T-helper 17 cell (primary cell): Measurements from ENCODE around the gene DUSP23. TPM values are rescaled to one million over a fixed set of nuclear protein-coding genes. Genes with fewer than 3 reads are reported as not detected.

Experiments used
- ATAC-seq: fragments of 150-1000 bp; cut with Tn5 transposase; 2 replicates; pipeline ENCODE4 v1.10.0; 2021; ENCODE audit warnings: mild to moderate bottlenecking, moderate library complexity
- DNase-seq, 3 donors: peaks; one replicate each; pipeline versions ENCODE4 v3.0.0 to v3.0.0-alpha.2; 2020 to 2021
- H3K9me3 ChIP-seq: one replicate; pipeline ENCODE4 v1.7.0; 2013; ENCODE audit warnings: low read length, mild to moderate bottlenecking; ENCODE audit not compliant: control insufficient read depth, poor library complexity, severe bottlenecking
- H3K27ac Mint-ChIP-seq: one replicate; pipeline ENCODE4 v1.8.0; 2022; ENCODE audit warnings: mild to moderate bottlenecking, moderate library complexity, mixed read lengths
- H3K27me3 Mint-ChIP-seq: one replicate; pipeline ENCODE4 v1.8.0; 2022; ENCODE audit warnings: mixed read lengths
- H3K36me3 Mint-ChIP-seq: one replicate; pipeline ENCODE4 v1.8.0; 2022; ENCODE audit warnings: low read depth, mixed read lengths
- H3K4me1 Mint-ChIP-seq: one replicate; pipeline ENCODE4 v1.8.0; 2022; ENCODE audit warnings: mild to moderate bottlenecking, mixed read lengths
- H3K4me3 Mint-ChIP-seq: one replicate; pipeline ENCODE4 v1.8.0; 2022; ENCODE audit warnings: mild to moderate bottlenecking, moderate library complexity, mixed read lengths
- total RNA-seq, 4 donors: library from RNA in 2 of 4; stranded (reverse) in 2 of 4; gene quantifications; one replicate each; pipeline ENCODE4 v1.2.3 and lab custom pipeline; 2022 to 2026

The DUSP23 gene
- total RNA-seq, 2 donors from 2014 or later = 7.9 to 12.0 TPM

- no peaks in the 10 kb centered on the region for H3K36me3 Mint-ChIP-seq
- DNase-seq (no peak), ATAC-seq (no peak)
- H3K4me1 Mint-ChIP-seq = no peaks in the 10 kb centered on the region
- no peaks in the 10 kb centered on the region for H3K9me3 ChIP-seq
- peaks cover 35% of the 10 kb centered on the region for H3K27me3 Mint-ChIP-seq
- H3K4me3 Mint-ChIP-seq = no peak overlapping the region
- H3K27ac Mint-ChIP-seq = no peak overlapping the region
Observed at GRCh38 chr1:159763686-159764085, 17.1 kb upstream of the DUSP23 start.

GRCh38 chr1:159765806-159766205 lies 15.0 kb upstream of the DUSP23 start:
- no peaks in the 10 kb centered on the region for H3K9me3 ChIP-seq
- no peak for ATAC-seq
- Mint-ChIP-seq H3K27me3 (peaks cover 46% of the 10 kb centered on the region), H3K27ac (no peak overlapping the region), H3K4me3 (no peak overlapping the region), H3K36me3 (no peaks in the 10 kb centered on the region), H3K4me1 (no peaks in the 10 kb centered on the region)
- DNase-seq = no peak

GRCh38 chr1:159771127-159771895 lies 9.5 kb upstream of the DUSP23 start:
- no peaks in the 10 kb centered on the region for H3K9me3 ChIP-seq
- Mint-ChIP-seq H3K36me3 (no peaks in the 10 kb centered on the region), H3K4me1 (no peaks in the 10 kb centered on the region), H3K4me3 (no peak overlapping the region), H3K27me3 (peaks cover 46% of the 10 kb centered on the region), H3K27ac (no peak overlapping the region)
- DNase-seq = no peak
- no peak for ATAC-seq

- DNase-seq (no peak), ATAC-seq (no peak)
- no peak overlapping the region for H3K27ac Mint-ChIP-seq
- H3K36me3 Mint-ChIP-seq = no peaks in the 10 kb centered on the region
- no peaks in the 10 kb centered on the region for H3K9me3 ChIP-seq
- peaks cover 9% of the 10 kb centered on the region for H3K4me1 Mint-ChIP-seq
- H3K4me3 Mint-ChIP-seq = no peak overlapping the region
- H3K27me3 Mint-ChIP-seq = peaks cover 21% of the 10 kb centered on the region
Observed at GRCh38 chr1:159774465-159774864, 6.3 kb upstream of the DUSP23 start.

GRCh38 chr1:159775716-159776115 lies 5.0 kb upstream of the DUSP23 start:
- no peak overlapping the region for H3K4me3 Mint-ChIP-seq
- H3K27me3 Mint-ChIP-seq = peaks cover 18% of the 10 kb centered on the region
- DNase-seq (no peak), ATAC-seq (no peak)
- no peak overlapping the region for H3K27ac Mint-ChIP-seq
- H3K36me3 Mint-ChIP-seq = no peaks in the 10 kb centered on the region
- no peaks in the 10 kb centered on the region for H3K9me3 ChIP-seq
- H3K4me1 Mint-ChIP-seq = peaks cover 13% of the 10 kb centered on the region

GRCh38 chr1:159778266-159778665 lies 2.5 kb upstream of the DUSP23 start:
- Mint-ChIP-seq H3K36me3 (no peaks in the 10 kb centered on the region), H3K4me1 (peaks cover 20% of the 10 kb centered on the region), H3K27ac (no peak overlapping the region), H3K4me3 (peak overlapping the region; percentile 71), H3K27me3 (peaks cover under 1% of the 10 kb centered on the region)
- DNase-seq (no peak), ATAC-seq (no peak)
- H3K9me3 ChIP-seq = no peaks in the 10 kb centered on the region

GRCh38 chr1:159779403-159779851 lies 1.3 kb upstream of the DUSP23 start:
- no peak for DNase-seq
- no peak for ATAC-seq
- H3K4me1 Mint-ChIP-seq = peaks cover 28% of the 10 kb centered on the region
- peak overlapping the region; percentile 54 for H3K27ac Mint-ChIP-seq
- H3K9me3 ChIP-seq = no peaks in the 10 kb centered on the region
- peak overlapping the region; percentile 71 for H3K4me3 Mint-ChIP-seq
- H3K27me3 Mint-ChIP-seq = no peaks in the 10 kb centered on the region
- no peaks in the 10 kb centered on the region for H3K36me3 Mint-ChIP-seq

- Mint-ChIP-seq H3K36me3 (no peaks in the 10 kb centered on the region), H3K4me3 (peak overlapping the region; percentile 89), H3K27ac (no peak overlapping the region), H3K4me1 (peaks cover 34% of the 10 kb centered on the region), H3K27me3 (no peaks in the 10 kb centered on the region)
- DNase-seq = no peak
- H3K9me3 ChIP-seq = no peaks in the 10 kb centered on the region
- ATAC-seq = no peak
Observed at GRCh38 chr1:159781992-159782391, 1.2 kb downstream of the DUSP23 start.

GRCh38 chr1:159783724-159784123 lies 3.0 kb downstream of the DUSP23 start:
- no peak for DNase-seq
- Mint-ChIP-seq H3K4me1 (peaks cover 31% of the 10 kb centered on the region), H3K27ac (no peak overlapping the region), H3K27me3 (no peaks in the 10 kb centered on the region), H3K36me3 (no peaks in the 10 kb centered on the region), H3K4me3 (no peak overlapping the region)
- no peaks in the 10 kb centered on the region for H3K9me3 ChIP-seq
- no peak for ATAC-seq

GRCh38 chr1:159786465-159786864 lies 5.7 kb downstream of the DUSP23 start:
- H3K9me3 ChIP-seq = no peaks in the 10 kb centered on the region
- H3K36me3 Mint-ChIP-seq = peaks cover 2% of the 10 kb centered on the region
- peaks cover 20% of the 10 kb centered on the region for H3K4me1 Mint-ChIP-seq
- peaks cover 22% of the 10 kb centered on the region for H3K27me3 Mint-ChIP-seq
- H3K4me3 Mint-ChIP-seq = no peak overlapping the region
- no peak overlapping the region for H3K27ac Mint-ChIP-seq
- no peak for DNase-seq
- no peak for ATAC-seq

- H3K9me3 ChIP-seq = no peaks in the 10 kb centered on the region
- ATAC-seq (no peak), DNase-seq (no peak)
- H3K4me3 Mint-ChIP-seq = no peak overlapping the region
- H3K36me3 Mint-ChIP-seq = peaks cover 2% of the 10 kb centered on the region
- peaks cover 17% of the 10 kb centered on the region for H3K4me1 Mint-ChIP-seq
- H3K27ac Mint-ChIP-seq = no peak overlapping the region
- peaks cover 27% of the 10 kb centered on the region for H3K27me3 Mint-ChIP-seq
Observed at GRCh38 chr1:159786966-159787365, 6.2 kb downstream of the DUSP23 start.

GRCh38 chr1:159790237-159790917 lies 9.6 kb downstream of the DUSP23 start:
- Mint-ChIP-seq H3K36me3 (peaks cover 2% of the 10 kb centered on the region), H3K27me3 (peaks cover 33% of the 10 kb centered on the region), H3K27ac (no peak overlapping the region), H3K4me1 (peaks cover 5% of the 10 kb centered on the region), H3K4me3 (no peak overlapping the region)
- peak; percentile 48 for ATAC-seq
- no peak for DNase-seq
- no peaks in the 10 kb centered on the region for H3K9me3 ChIP-seq

GRCh38 chr1:159791031-159791430 lies 10.3 kb downstream of the DUSP23 start:
- DNase-seq (no peak), ATAC-seq (no peak)
- H3K9me3 ChIP-seq = no peaks in the 10 kb centered on the region
- Mint-ChIP-seq H3K36me3 (peaks cover 2% of the 10 kb centered on the region), H3K27me3 (peaks cover 33% of the 10 kb centered on the region), H3K27ac (no peak overlapping the region), H3K4me1 (peaks cover 2% of the 10 kb centered on the region), H3K4me3 (no peak overlapping the region)

- H3K36me3 Mint-ChIP-seq = peaks cover 2% of the 10 kb centered on the region
- DNase-seq = no peak
- peaks cover 2% of the 10 kb centered on the region for H3K4me1 Mint-ChIP-seq
- H3K27ac Mint-ChIP-seq = no peak overlapping the region
- H3K4me3 Mint-ChIP-seq = no peak overlapping the region
- no peak for ATAC-seq
- H3K9me3 ChIP-seq = no peaks in the 10 kb centered on the region
- H3K27me3 Mint-ChIP-seq = peaks cover 33% of the 10 kb centered on the region
Observed at GRCh38 chr1:159791461-159791860, 10.7 kb downstream of the DUSP23 start.
